ENCODE measurements around the gene LDB3. TPM values are rescaled to one million over a fixed set of nuclear protein-coding genes. Genes with fewer than 3 reads are reported as not detected.

Gene LDB3
- total and polyA plus RNA-seq, 9 donors: 208 to 829 (median 592) TPM

- 68% methylated on average over 14 of the region's 19 CpGs for WGBS (ENCODE audit: insufficient coverage)
- Histone ChIP-seq H3K4me3 (ENCODE audit: low read length) (no peak overlapping the region), H3K36me3 (ENCODE audit: control insufficient read depth, insufficient read depth, low read length) (no peaks in the 10 kb centered on the region), H3K4me1 (ENCODE audit: control insufficient read depth, insufficient read depth, low read length) (peaks cover 30% of the 10 kb centered on the region), H3K27me3 (ENCODE audit: control insufficient read depth, insufficient read depth, low read length) (peaks cover 3% of the 10 kb centered on the region), H3K9me3 (replicated peaks; ENCODE audit: control insufficient read depth, low read depth, low read length) (no peaks in the 10 kb centered on the region), H3K27ac (ENCODE audit: low read length) (no peak overlapping the region)
- DNase-seq: no peak
Measured at GRCh38 chr10:86657396-86658011, 10.8 kb upstream of the LDB3 start.

DNA sequence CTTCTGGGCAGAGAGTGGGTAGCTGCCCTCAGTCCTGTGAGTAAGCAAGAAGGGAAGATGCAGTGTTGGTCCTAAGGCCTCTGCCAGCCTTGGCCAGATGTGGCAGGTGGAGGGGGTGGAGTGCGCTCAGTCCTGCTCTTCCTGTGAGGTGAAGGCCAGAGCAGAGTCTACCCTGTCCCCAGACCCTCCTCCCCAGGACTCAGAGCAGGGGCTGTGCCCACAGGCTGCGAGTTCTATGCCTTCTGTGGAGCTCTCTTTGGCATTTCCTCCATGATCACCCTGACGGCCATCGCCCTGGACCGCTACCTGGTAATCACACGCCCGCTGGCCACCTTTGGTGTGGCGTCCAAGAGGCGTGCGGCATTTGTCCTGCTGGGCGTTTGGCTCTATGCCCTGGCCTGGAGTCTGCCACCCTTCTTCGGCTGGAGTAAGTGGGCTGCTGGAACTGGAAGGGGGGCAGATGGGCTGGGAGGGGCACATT, 10.0 kb upstream of the LDB3 start:
- H3K4me1 ChIP-seq (ENCODE audit: control insufficient read depth, insufficient read depth, low read length): peaks cover 32% of the 10 kb centered on the region
- DNase-seq: no peak
- H3K4me3 ChIP-seq (ENCODE audit: low read length): no peak overlapping the region
- H3K9me3 ChIP-seq (replicated peaks; ENCODE audit: control insufficient read depth, low read depth, low read length): no peaks in the 10 kb centered on the region
- peaks cover 3% of the 10 kb centered on the region for H3K27me3 ChIP-seq (ENCODE audit: control insufficient read depth, insufficient read depth, low read length)
- H3K36me3 ChIP-seq (ENCODE audit: control insufficient read depth, insufficient read depth, low read length): no peaks in the 10 kb centered on the region
- 87% methylated on average over 11 of the region's 12 CpGs for WGBS (ENCODE audit: insufficient coverage)
- no peak overlapping the region for H3K27ac ChIP-seq (ENCODE audit: low read length)

- DNase-seq: no peak
- H3K9me3 ChIP-seq (replicated peaks; ENCODE audit: control insufficient read depth, low read depth, low read length): no peaks in the 10 kb centered on the region
- WGBS (ENCODE audit: insufficient coverage): 41% methylated on average over 3 of the region's 3 CpGs
- H3K27me3 ChIP-seq (ENCODE audit: control insufficient read depth, insufficient read depth, low read length): peaks cover 3% of the 10 kb centered on the region
- peaks cover 34% of the 10 kb centered on the region for H3K4me1 ChIP-seq (ENCODE audit: control insufficient read depth, insufficient read depth, low read length)
- no peaks in the 10 kb centered on the region for H3K36me3 ChIP-seq (ENCODE audit: control insufficient read depth, insufficient read depth, low read length)
- H3K4me3 ChIP-seq (ENCODE audit: low read length): no peak overlapping the region
- H3K27ac ChIP-seq (ENCODE audit: low read length): no peak overlapping the region
Measured at GRCh38 chr10:86658751-86659150, 9.6 kb upstream of the LDB3 start.

DNA sequence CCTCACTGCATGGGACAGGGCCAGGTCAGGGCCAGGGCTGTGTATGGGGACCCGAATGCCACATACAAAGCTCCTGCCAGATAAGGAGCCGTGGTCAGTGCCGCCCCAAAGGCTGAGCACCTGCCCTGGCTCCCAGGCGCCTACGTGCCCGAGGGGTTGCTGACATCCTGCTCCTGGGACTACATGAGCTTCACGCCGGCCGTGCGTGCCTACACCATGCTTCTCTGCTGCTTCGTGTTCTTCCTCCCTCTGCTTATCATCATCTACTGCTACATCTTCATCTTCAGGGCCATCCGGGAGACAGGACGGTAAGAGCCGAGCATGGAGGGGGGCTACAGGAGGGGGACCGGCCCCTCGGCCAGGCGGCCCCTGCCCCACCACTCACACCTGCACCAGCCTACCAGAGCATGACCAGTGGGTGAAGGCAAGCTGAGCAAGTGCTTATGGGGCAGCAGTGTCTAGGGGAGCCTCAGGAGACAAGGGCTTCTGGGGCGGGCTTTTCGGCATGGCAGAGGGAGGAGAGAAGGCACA, 9.1 kb upstream of the LDB3 start:
- H3K27me3 ChIP-seq (ENCODE audit: control insufficient read depth, insufficient read depth, low read length): peaks cover 3% of the 10 kb centered on the region
- H3K4me3 ChIP-seq (ENCODE audit: low read length): no peak overlapping the region
- peaks cover 36% of the 10 kb centered on the region for H3K4me1 ChIP-seq (ENCODE audit: control insufficient read depth, insufficient read depth, low read length)
- DNase-seq: no peak
- H3K36me3 ChIP-seq (ENCODE audit: control insufficient read depth, insufficient read depth, low read length): no peaks in the 10 kb centered on the region
- no peaks in the 10 kb centered on the region for H3K9me3 ChIP-seq (replicated peaks; ENCODE audit: control insufficient read depth, low read depth, low read length)
- WGBS (ENCODE audit: insufficient coverage): 73% methylated on average over 12 of the region's 19 CpGs
- H3K27ac ChIP-seq (ENCODE audit: low read length): no peak overlapping the region

DNA sequence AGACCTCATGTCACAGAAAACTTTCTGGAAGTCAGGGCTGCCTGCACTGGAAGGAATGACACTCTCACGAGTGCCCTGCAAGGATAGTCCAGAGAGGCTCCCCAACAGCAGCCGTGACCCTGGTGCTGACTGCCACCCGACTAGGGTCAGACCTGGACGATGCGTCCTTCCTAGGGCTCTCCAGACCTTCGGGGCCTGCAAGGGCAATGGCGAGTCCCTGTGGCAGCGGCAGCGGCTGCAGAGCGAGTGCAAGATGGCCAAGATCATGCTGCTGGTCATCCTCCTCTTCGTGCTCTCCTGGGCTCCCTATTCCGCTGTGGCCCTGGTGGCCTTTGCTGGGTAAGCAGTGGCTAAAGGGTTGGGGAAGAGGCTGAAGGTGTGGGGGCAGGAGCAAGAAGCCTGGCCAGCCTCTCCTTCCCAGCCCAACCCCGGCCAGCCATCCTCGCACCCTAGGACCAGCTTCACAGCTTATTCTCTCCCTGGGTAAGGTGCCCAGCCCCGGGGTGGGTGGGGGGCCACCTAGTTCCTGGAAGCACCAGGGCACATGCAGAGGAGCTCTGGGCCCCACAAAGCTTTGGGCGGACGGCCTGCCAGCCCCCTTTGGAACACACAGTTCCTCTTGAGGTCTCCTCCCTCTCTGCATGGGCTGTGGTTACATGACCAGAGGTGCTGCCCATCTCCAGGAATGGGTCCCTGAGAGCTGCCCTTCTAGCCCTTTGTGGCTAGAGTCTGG, 8.4 kb upstream of the LDB3 start:
- Histone ChIP-seq H3K27ac (ENCODE audit: low read length) (no peak overlapping the region), H3K9me3 (replicated peaks; ENCODE audit: control insufficient read depth, low read depth, low read length) (no peaks in the 10 kb centered on the region), H3K4me3 (ENCODE audit: low read length) (no peak overlapping the region), H3K4me1 (ENCODE audit: control insufficient read depth, insufficient read depth, low read length) (peaks cover 41% of the 10 kb centered on the region), H3K27me3 (ENCODE audit: control insufficient read depth, insufficient read depth, low read length) (peaks cover 3% of the 10 kb centered on the region), H3K36me3 (ENCODE audit: control insufficient read depth, insufficient read depth, low read length) (no peaks in the 10 kb centered on the region)
- WGBS (ENCODE audit: insufficient coverage): 86% methylated on average over 12 of the region's 17 CpGs
- no peak for DNase-seq

GRCh38 chr10:86661161-86662025, 6.9 kb upstream of the LDB3 start:
- H3K9me3 ChIP-seq (replicated peaks; ENCODE audit: control insufficient read depth, low read depth, low read length): no peaks in the 10 kb centered on the region
- peak overlapping the region; percentile 59 for H3K27ac ChIP-seq (ENCODE audit: low read length)
- H3K4me1 ChIP-seq (ENCODE audit: control insufficient read depth, insufficient read depth, low read length): peaks cover 54% of the 10 kb centered on the region
- DNase-seq: peak; percentile 51
- 82% methylated on average over 15 of the region's 17 CpGs for WGBS (ENCODE audit: insufficient coverage)
- H3K36me3 ChIP-seq (ENCODE audit: control insufficient read depth, insufficient read depth, low read length): no peaks in the 10 kb centered on the region
- no peak overlapping the region for H3K4me3 ChIP-seq (ENCODE audit: low read length)
- peaks cover 3% of the 10 kb centered on the region for H3K27me3 ChIP-seq (ENCODE audit: control insufficient read depth, insufficient read depth, low read length)

GRCh38 chr10:86662186-86663045, 5.9 kb upstream of the LDB3 start:
- peaks cover 3% of the 10 kb centered on the region for H3K27me3 ChIP-seq (ENCODE audit: control insufficient read depth, insufficient read depth, low read length)
- no peak for DNase-seq
- no peak overlapping the region for H3K4me3 ChIP-seq (ENCODE audit: low read length)
- H3K36me3 ChIP-seq (ENCODE audit: control insufficient read depth, insufficient read depth, low read length): no peaks in the 10 kb centered on the region
- WGBS (ENCODE audit: insufficient coverage): 85% methylated on average over 6 of the region's 19 CpGs
- peaks cover 64% of the 10 kb centered on the region for H3K4me1 ChIP-seq (ENCODE audit: control insufficient read depth, insufficient read depth, low read length)
- peak overlapping the region; percentile 91 for H3K27ac ChIP-seq (ENCODE audit: low read length)
- H3K9me3 ChIP-seq (replicated peaks; ENCODE audit: control insufficient read depth, low read depth, low read length): no peaks in the 10 kb centered on the region

DNA sequence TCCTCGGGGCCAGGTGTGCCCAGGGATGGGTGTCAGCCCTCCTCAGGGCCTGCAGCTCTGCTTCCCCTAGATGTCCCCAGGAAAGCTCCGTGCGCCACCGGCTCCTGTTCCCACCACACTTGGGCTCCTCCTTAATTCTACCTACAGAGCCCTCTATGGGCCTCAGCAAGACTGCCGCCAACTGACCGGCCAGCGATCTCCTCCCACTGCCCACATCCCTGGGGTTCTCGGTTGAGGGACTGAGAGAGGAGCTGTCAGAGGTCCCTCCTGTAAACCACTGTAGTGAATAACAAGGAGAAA, 5.3 kb upstream of the LDB3 start:
- Histone ChIP-seq H3K27ac (ENCODE audit: low read length) (peak overlapping the region; percentile 91), H3K27me3 (ENCODE audit: control insufficient read depth, insufficient read depth, low read length) (peaks cover 3% of the 10 kb centered on the region), H3K4me3 (ENCODE audit: low read length) (no peak overlapping the region), H3K36me3 (ENCODE audit: control insufficient read depth, insufficient read depth, low read length) (no peaks in the 10 kb centered on the region), H3K4me1 (ENCODE audit: control insufficient read depth, insufficient read depth, low read length) (peaks cover 70% of the 10 kb centered on the region), H3K9me3 (replicated peaks; ENCODE audit: control insufficient read depth, low read depth, low read length) (no peaks in the 10 kb centered on the region)
- WGBS (ENCODE audit: insufficient coverage): 84% methylated on average over 4 of the region's 8 CpGs
- DNase-seq: no peak

DNA sequence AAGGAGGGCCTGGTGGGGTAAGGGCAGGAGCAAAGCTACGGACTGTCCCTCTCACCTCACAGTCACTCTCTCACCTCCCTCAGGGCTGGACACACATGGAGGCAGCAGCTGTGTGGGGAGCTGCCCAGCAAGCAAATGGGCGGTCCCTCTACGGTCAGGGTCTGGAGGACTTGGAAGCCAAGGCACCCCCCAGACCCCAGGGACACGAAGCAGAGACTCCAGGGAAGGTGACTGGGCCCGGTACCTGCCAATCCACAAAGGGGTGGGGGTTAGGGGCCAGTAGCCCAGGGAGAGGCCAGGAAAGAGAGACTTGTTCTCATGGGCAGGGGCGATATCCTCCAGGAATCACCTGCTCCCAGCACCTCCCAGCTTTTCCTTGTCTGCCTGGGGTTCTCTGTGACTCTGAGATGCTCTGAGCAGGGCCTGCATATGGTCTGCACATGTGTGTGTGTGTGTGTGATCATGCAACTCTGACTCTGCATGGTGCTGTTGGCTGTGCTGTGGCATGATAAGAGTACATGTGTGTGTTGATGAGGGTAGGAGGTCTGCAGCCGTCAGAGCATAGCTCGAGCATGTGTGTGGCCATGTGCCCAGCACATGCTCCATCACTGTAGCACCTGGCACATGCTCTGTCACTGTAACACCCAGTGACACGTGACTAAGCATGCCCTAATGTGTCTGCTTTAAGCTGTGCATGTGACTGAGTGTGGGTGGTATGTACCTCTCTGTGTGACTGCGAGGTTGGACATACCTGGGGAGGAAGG, 4.6 kb upstream of the LDB3 start:
- Histone ChIP-seq H3K27ac (ENCODE audit: low read length) (peak overlapping the region; percentile 91), H3K36me3 (ENCODE audit: control insufficient read depth, insufficient read depth, low read length) (peaks cover 3% of the 10 kb centered on the region), H3K4me3 (ENCODE audit: low read length) (no peak overlapping the region), H3K9me3 (replicated peaks; ENCODE audit: control insufficient read depth, low read depth, low read length) (no peaks in the 10 kb centered on the region), H3K27me3 (ENCODE audit: control insufficient read depth, insufficient read depth, low read length) (peaks cover 3% of the 10 kb centered on the region), H3K4me1 (ENCODE audit: control insufficient read depth, insufficient read depth, low read length) (peaks cover 77% of the 10 kb centered on the region)
- DNase-seq: no peak
- WGBS (ENCODE audit: insufficient coverage): 77% methylated on average over 5 of the region's 10 CpGs
